ENCODE results near the gene SUPT5H. TPM values are rescaled to one million over a fixed set of nuclear protein-coding genes. Genes with fewer than 3 reads are reported as not detected.
A peak's percentile ranks its signal among the peaks of the same experiment; 100 is the strongest.

Gene SUPT5H
- total and polyA plus RNA-seq, 2 of the 13 experiments (the other 11 are each of a cell fraction or from before 2014, with no cell fraction given), result 48.2 to 51.7 TPM

GRCh38 chr19:39502640-39503417, 57.4 kb downstream of the SUPT5H start (continued):
- TF ChIP-seq ZBTB4 (CRISPR knock-in tag; IDR thresholded peaks at IDR 0.05; ENCODE audit: borderline replicate concordance), result peak; percentile 81; the same call in 1 of the 2 replicates
- TF ChIP-seq ZNF879 (CRISPR knock-in tag; IDR thresholded peaks at IDR 0.05), result peak; percentile 99
- TF ChIP-seq NFE2 (CRISPR knock-in tag; IDR thresholded peaks at IDR 0.05), result no peak
- peak; percentile 98; the same call in 1 of the 2 replicates for TF ChIP-seq PAX8 (CRISPR knock-in tag; IDR thresholded peaks at IDR 0.05; ENCODE audit: borderline replicate concordance)
- no peak for TF ChIP-seq TBL1XR1 (IDR thresholded peaks at IDR 0.05; ENCODE audit: borderline replicate concordance, low read length, partially characterized antibody)
- peak; percentile 48 for TF ChIP-seq STAG1 (CRISPR knock-in tag; IDR thresholded peaks at IDR 0.05)
- TF ChIP-seq SIX4 (CRISPR knock-in tag; IDR thresholded peaks at IDR 0.05), result peak; percentile 32; the same call in 1 of the 2 replicates
- TF ChIP-seq GPBP1L1 (CRISPR knock-in tag; IDR thresholded peaks at IDR 0.05), result no peak
- TF ChIP-seq DRAP1 (CRISPR knock-in tag; IDR thresholded peaks at IDR 0.05), result no peak
- peak; percentile 99 for TF ChIP-seq ZNF274 (CRISPR knock-in tag; IDR thresholded peaks at IDR 0.05)
- TF ChIP-seq ZNF687 (CRISPR knock-in tag; IDR thresholded peaks at IDR 0.05), result peak; percentile 99
- no peak for TF ChIP-seq UBTF (CRISPR knock-in tag; IDR thresholded peaks at IDR 0.05)
- TF ChIP-seq PITX1 (CRISPR knock-in tag; IDR thresholded peaks at IDR 0.05), result peak; percentile 25; the same call in 1 of the 2 replicates
- peak; percentile 100 for TF ChIP-seq ZNF547 (CRISPR knock-in tag; IDR thresholded peaks at IDR 0.05)
